GM18499 (cell line): ENCODE data around the gene TRIP13.
"Not testable (repeated sequence)": the region's sequence is repeated elsewhere in the genome, so short reads cannot be mapped to it uniquely, and the experiment has no call there.

Source experiments
- ATAC-seq: cut with Tn5 transposase; IDR thresholded peaks from one replicate; pipeline ENCODE4 v1.9.1; 2021; ENCODE audit warnings: moderate number of reproducible peaks; ENCODE audit not compliant: insufficient read depth, unreplicated experiment

Gene TRIP13

GRCh38 chr5:915946-916345 is 23.3 kb downstream of the TRIP13 start:
- ATAC-seq: no peak

GRCh38 chr5:916441-917293 is 24.0 kb downstream of the TRIP13 start:
- no peak for ATAC-seq

DNA sequence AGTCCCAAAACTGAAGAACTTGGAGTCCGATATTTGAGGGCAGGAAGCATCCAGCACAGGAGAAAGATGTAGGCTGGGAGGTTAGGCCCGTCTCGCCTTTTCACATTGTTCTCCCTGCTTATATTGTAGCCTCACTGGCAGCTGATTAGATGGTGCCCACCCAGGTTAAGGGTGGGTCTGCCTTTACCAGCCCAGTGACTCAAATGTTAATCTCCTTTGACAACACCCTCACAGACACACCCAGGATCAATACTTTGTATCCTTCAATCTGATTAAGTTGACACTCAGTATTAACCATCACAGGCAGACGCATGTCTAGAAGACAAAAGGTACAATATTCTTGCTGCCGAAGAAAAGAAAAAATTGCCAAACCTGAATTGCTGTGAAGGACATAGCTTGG is 26.0 kb downstream of the TRIP13 start:
- not testable (repeated sequence) for ATAC-seq

DNA sequence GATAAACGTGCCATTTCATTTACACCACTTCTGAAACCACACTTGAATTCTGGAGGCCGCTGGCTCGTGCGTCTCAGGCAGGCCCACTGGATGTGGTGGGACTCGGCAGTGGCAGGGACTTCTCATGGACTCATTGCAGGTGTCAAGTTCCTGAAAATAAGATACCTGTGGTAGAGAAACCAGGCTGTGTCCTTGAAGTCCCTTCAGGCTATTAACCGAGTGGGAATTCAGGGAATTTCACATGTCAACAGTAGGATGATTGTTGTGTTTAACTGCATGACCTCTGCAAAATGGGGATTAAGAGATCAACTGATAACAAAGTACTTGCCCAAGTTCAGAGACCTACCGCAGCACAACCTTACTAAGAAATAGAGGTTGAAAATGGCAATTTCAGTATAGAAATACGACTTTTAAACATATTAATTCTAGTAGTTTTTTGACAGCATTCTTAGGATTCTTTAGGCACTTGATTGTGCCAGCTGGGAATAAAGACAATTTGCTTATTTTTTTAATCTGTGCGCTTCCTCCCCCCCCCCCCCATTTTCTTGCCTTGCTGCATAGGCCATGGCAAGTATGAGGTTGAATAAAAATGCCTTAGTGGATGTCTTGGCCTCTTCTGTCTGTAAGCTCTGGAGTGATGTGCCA is 26.8 kb downstream of the TRIP13 start:
- ATAC-seq: no peak

DNA sequence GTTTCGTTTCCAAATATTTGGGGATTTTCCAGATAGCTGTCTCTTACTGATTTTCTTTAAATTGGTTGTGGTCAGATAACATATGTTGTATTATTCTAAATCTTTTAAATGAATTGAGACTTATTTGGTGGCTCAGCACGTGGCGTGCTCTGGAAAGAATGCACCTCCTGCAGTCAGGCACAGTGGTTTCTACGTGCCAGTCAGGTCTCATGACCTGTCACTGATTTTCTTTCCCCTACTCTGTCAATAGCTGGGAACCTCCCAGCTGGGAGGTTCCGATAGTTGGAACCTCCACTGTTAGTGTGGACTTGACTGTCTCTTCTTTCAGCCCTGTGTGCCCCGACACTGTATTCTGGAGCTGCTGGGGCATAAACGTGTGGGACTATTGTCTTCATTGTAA is 27.6 kb downstream of the TRIP13 start:
- no peak for ATAC-seq

GRCh38 chr5:921456-922435 is 29.1 kb downstream of the TRIP13 start:
- ATAC-seq: no peak

DNA sequence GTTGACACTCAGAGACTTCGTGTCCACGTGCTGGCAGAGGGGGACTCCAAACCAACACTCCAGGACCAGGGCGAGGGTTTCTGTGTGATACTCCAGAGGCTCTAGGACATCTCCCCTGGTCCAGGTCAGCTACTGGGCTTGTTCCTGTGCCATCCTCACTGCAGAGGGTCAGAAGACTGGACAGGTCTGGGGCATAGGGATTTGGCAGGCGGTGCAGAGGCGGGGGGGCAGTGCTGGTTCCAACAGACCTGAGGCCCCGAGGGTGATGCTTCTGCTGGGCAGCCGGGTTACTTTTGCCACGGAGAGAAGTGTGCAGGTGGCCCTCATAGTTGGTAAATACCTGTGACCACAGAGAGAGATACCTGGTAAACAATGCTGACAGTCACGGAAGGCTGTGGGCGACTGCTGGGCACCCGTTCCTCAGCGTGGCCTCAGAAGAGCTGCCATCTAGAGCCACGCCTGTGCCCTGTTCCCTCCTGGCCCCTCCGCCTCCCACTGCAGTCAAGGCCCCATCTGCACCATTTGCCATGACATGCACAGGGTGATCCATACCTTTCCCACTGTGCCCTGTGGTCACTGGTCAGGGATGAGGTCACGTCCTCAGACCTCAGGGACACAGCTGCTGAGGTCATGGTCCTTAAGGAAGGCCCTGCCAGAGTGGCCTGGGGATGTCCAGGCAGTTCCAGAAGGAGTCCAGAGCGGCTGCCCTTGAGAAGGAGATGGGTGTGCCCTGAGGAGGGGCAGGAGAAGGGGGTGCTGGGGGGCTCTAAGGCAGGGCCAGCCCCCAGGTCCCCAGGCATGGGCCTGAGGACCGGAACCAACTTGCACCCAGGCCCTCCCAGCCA is 30.0 kb downstream of the TRIP13 start:
- no peak for ATAC-seq

DNA sequence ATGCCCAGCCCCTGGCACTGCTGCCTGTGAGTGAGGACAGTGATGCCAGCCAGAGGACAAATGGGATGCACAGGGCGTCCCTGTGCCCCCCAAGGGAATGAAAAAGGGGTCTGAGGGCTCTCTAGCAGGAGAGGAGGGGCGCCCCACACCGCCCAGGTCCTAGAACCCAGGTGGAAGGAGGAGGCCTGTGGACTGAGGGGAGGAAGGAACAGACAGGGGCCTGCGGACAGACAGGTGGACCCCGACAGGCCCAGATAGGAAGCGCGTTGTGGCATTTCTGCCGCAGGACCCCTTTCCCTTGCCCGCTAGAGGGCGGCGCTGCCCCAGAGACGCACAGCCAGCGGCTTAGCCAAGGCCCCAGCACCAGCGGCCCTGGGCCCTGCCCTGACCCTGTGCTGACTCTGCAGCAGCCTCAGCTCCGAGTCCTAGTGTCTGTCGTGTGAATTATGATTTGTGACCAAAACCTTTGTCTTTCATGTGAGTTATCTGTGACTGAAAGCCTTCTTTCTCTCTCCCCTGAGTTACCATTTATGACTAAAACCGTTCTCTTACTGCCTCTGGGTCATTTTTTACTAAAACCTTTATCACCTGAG is 30.7 kb downstream of the TRIP13 start:
- no peak for ATAC-seq

DNA sequence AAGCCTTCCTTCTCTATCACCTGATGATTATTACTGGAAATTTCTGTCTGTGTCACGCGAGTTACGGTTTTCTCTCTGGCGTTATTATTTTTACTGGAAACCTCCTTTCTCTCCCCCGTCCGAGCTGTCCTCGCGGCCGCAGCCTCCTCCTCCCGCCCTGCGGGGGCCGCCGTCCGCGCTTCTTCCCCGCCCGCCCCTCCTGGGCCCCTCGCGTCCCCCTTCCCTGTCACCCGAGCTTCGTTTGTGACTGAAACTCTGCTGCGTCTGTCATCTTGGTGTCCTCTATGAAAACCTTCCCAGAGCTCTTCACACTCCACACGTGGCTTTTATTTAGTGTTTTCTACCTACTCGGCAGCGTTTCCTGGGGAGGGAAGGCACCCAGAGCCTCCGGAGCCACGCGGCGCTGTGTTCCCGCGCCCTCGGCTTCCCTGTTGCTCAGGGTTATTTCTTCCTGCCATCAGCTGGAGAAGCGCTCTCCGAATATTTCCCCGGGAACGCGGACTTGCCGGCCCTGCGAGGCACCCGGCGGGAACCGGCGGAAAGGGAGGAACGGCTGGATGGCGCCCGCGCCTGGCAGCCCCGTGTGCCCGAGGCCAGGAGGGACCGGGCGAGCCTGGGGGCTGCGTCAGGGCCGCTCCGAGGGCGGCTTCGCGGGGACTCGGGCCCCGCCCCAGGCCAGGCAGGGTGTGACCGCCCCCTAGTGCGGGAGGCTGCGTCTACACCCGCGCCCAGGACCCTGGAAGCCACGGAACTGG is 33.9 kb downstream of the TRIP13 start:
- ATAC-seq: no peak

- ATAC-seq: no peak
Observed at GRCh38 chr5:927172-928015, 34.7 kb downstream of the TRIP13 start.

DNA sequence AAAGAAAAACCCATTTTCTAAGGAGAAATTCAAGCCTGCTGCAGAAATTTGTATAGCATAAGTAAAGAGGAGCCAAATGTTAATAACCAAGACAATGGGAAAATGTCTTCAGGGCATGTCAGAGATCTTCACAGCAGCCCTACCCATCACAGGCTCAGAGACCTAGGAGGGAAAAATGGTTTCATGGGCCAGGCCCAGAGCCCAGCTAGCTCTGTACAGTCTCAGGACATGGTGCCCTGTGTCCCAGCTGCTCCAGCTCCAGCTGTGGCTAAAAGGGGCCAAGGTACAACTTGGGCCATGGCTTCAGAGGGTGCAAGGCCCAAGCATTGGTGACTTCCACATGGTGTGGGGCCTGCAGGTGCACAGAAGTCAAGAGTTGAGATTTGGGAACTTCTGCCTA is 36.5 kb downstream of the TRIP13 start:
- ATAC-seq: not testable (repeated sequence)

DNA sequence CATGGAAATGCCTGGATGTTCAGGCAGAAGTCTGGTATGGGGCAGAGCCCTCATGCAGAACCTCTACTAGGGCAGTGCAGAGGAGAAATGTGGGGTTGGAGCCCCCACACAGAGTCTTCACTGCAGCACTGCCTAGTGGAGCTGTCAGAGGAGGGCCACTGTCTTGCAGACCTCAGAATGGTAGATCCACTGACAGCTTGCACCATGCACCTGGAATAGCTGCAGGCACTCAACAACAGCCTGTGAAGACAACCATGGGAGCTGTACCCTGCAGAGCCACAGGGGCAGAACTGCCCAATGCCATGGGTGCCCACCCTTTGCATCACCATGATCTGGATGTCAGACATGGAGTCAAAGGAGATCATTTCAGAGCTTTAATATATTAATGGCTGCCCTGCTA is 36.9 kb downstream of the TRIP13 start:
- ATAC-seq: no peak

DNA sequence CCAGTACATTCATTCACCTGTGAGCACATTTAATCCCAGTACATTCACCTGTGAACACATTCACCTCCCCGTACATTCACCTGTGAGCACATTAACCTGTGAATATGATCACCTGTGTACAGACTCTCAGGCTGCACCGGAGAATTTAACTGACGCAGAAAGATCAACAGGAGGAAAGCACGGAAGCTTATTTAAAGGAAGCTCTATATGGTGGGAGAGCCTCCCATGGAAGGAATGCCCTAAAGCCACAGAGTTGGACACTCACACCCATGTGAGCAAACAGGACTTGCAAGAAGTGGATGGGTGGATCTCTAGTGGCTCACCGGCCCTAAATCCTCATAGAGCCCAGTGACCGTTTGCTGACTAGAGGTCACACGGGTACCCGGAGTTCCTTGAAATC is 38.2 kb downstream of the TRIP13 start:
- ATAC-seq: no peak

- no peak for ATAC-seq
Observed at GRCh38 chr5:931570-932145, 39.0 kb downstream of the TRIP13 start.

DNA sequence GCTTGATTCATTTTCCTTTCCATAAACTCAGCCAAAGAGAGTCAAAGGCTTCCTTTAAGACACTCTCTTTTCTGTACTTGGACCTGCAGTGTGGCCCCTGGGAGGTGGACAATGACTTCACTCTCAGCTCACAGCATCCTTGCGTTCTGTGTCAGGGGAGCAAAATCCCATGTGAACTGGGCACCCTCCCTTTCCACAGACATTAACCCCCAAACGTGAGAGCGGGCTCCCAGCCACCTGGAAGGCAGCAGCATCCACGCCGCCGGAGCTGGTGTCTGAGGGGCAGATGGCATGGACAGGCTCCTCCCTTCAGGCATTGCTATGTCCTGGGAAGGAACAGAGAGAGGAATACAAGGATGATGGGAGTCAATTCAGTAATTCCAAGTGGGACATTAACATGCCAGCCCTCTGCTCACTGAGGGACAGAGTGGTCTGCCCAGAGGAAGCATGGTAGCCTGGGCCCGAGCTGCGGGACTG is 39.5 kb downstream of the TRIP13 start:
- no peak for ATAC-seq

GRCh38 chr5:932628-933250 is 40.1 kb downstream of the TRIP13 start:
- no peak for ATAC-seq
